Measurements from ENCODE around the gene CT45A2.
"Not testable (repeated sequence)": the region's sequence is repeated elsewhere in the genome, so short reads cannot be mapped to it uniquely, and the experiment has no call there.

Gene CT45A2

GRCh38 chrX:135819912-135820311 lies at the start of gene CT45A2:
Gene CT45A2, minus strand, starts transcription at chrX:135820012. Its CDS starts 3,747 bp downstream, at chrX:135816265.
- not testable (repeated sequence) for DNase-seq

GRCh38 chrX:135854438-135854837 lies 34.6 kb upstream of the CT45A2 start, which contains the start of gene CT45A8:
Gene CT45A8, minus strand, starts transcription at chrX:135854538. Its CDS starts 3,755 bp downstream, at chrX:135850783.
- not testable (repeated sequence) for DNase-seq

GRCh38 chrX:135837180-135837579 lies 17.4 kb upstream of the CT45A2 start, which contains the start of gene CT45A7:
Gene CT45A7, minus strand, starts transcription at chrX:135837280. Its CDS starts 3,747 bp downstream, at chrX:135833533.
- DNase-seq = not testable (repeated sequence)

GRCh38 chrX:135802687-135803086 lies 17.1 kb downstream of the CT45A2 start, which contains the start of gene CT45A6:
Gene CT45A6, minus strand, starts transcription at chrX:135802787. Its CDS starts 3,794 bp downstream, at chrX:135798993.
- not testable (repeated sequence) for DNase-seq

GRCh38 chrX:135785403-135785802 lies 34.4 kb downstream of the CT45A2 start, which contains the start of gene CT45A5:
Gene CT45A5, minus strand, starts transcription at chrX:135785503. Its CDS starts 3,774 bp downstream, at chrX:135781729.
- DNase-seq = not testable (repeated sequence)

DNA sequence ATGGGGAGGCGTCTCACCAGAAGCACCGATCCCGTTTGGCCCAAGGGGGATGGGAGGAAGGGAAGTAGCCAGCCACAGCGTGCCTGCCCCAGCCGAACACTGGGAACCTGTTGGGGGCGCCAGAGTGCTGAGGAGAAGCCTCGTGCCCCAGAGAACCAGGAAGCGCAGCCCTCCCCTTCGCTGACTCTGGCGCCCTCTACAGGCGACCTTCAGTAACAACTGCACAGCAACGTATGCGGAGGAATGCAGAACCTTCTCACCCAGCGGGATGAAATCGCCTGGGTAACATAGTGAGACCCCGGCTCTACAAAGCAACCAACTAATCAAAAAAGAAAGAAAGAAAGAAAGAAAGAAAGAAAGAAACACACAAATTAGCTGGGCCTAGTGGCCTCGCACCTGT lies 51.7 kb downstream of the CT45A2 start, which contains the start of gene CT45A3:
Gene CT45A3, minus strand, starts transcription at position 101 of the 400 bp plus-strand sequence. CDS start 3,747 bp downstream, outside the sequence.
- DNase-seq = not testable (repeated sequence)
